Loucy (cell line): ENCODE data around the gene AP1M2.

Source experiments
- H2AFZ ChIP-seq: fragments of 200-600 bp; sonication (generic); 2 replicates; pipeline ENCODE4 v1.6.0; 2016; ENCODE audit warnings: antibody characterized with exemption, mild to moderate bottlenecking, low read length, moderate library complexity
- H3F3A ChIP-seq: fragments of 200-600 bp; 2 replicates; pipeline ENCODE4 v1.6.0; 2016; ENCODE audit warnings: antibody characterized with exemption, low read depth, mild to moderate bottlenecking
- H3K27me3 ChIP-seq: fragments of 200-600 bp; sonication (generic); 2 replicates; pipeline ENCODE4 v1.6.1; 2014; ENCODE audit warnings: low read length, mild to moderate bottlenecking; ENCODE audit not compliant: insufficient read depth, poor library complexity, severe bottlenecking
- H3K36me3 ChIP-seq: fragments of 200-600 bp; sonication (generic); 2 replicates; pipeline ENCODE4 v1.6.1; 2016; ENCODE audit warnings: low read length; ENCODE audit not compliant: insufficient read depth
- H3K4me1 ChIP-seq: fragments of 200-600 bp; sonication (generic); 2 replicates; pipeline ENCODE4 v1.5.1; 2014; ENCODE audit warnings: low read length, mild to moderate bottlenecking; ENCODE audit not compliant: insufficient read depth, poor library complexity, severe bottlenecking
- H3K4me2 ChIP-seq: fragments of 200-600 bp; sonication (generic); 2 replicates; pipeline ENCODE4 v1.6.0; 2014; ENCODE audit warnings: antibody characterized with exemption, low read length, low read depth, mild to moderate bottlenecking; ENCODE audit not compliant: poor library complexity, severe bottlenecking
- H3K4me3 ChIP-seq: fragments of 200-600 bp; sonication (generic); 2 replicates; pipeline ENCODE4 v1.5.1; 2014; ENCODE audit warnings: low read length, mild to moderate bottlenecking, mixed read lengths; ENCODE audit not compliant: poor library complexity, severe bottlenecking
- H3K79me2 ChIP-seq: fragments of 200-600 bp; sonication (generic); 2 replicates; pipeline ENCODE4 v1.6.1; 2014; ENCODE audit warnings: low read length; ENCODE audit not compliant: insufficient read depth
- H3K9ac ChIP-seq: fragments of 200-600 bp; sonication (generic); 2 replicates; pipeline ENCODE4 v1.6.0; 2014; ENCODE audit warnings: mild to moderate bottlenecking, low read depth, low read length, moderate library complexity; ENCODE audit not compliant: poor library complexity, severe bottlenecking
- H3K9me2 ChIP-seq: fragments of 200-600 bp; sonication (generic); replicated peaks from 2 replicates; pipeline ENCODE4 v1.6.1; 2016; ENCODE audit warnings: low read depth, low read length, mixed read lengths
- H3K9me3 ChIP-seq: fragments of 200-600 bp; sonication (generic); 2 replicates; pipeline ENCODE4 v1.6.1; 2014; ENCODE audit warnings: mild to moderate bottlenecking, antibody characterized with exemption, low read length, low read depth; ENCODE audit not compliant: insufficient read depth
- H4K20me1 ChIP-seq: fragments of 200-600 bp; sonication (generic); 2 replicates; pipeline ENCODE4 v1.6.0; 2014; ENCODE audit warnings: antibody characterized with exemption, low read length, mild to moderate bottlenecking; ENCODE audit not compliant: insufficient read depth, poor library complexity, severe bottlenecking
- EZH2phosphoT487 ChIP-seq: fragments of 200-600 bp; IDR thresholded peaks from 2 replicates; pipeline ENCODE4 v1.6.1; 2018; ENCODE audit warnings: antibody characterized with exemption, mild to moderate bottlenecking, moderate library complexity, borderline replicate concordance
- TF ChIP-seq, protein P1 (sequence below): fragments of 200-600 bp; sonication (generic); conservative IDR thresholded peaks from 2 replicates; pipeline ENCODE4 v1.5.1; 2014; ENCODE audit warnings: mild to moderate bottlenecking, antibody characterized with exemption, low read length

The AP1M2 gene

GRCh38 chr19:10550336-10550735 lies 36.8 kb downstream of the AP1M2 start:
- Histone ChIP-seq H3K4me1 (peaks cover 55% of the 10 kb centered on the region), H3K36me3 (peaks cover 57% of the 10 kb centered on the region; the same call in 1 of the 2 replicates), H3K4me3 (no peak overlapping the region), H3K27me3 (no peaks in the 10 kb centered on the region), H3K9ac (no peak overlapping the region), H3K79me2 (peaks cover 66% of the 10 kb centered on the region), H3F3A (peaks cover 30% of the 10 kb centered on the region), H4K20me1 (peaks cover 7% of the 10 kb centered on the region), H3K4me2 (no peak overlapping the region), H3K9me3 (no peaks in the 10 kb centered on the region), H2AFZ (no peak overlapping the region), H3K9me2 (no peaks in the 10 kb centered on the region)
- TF ChIP-seq, protein P1, sequence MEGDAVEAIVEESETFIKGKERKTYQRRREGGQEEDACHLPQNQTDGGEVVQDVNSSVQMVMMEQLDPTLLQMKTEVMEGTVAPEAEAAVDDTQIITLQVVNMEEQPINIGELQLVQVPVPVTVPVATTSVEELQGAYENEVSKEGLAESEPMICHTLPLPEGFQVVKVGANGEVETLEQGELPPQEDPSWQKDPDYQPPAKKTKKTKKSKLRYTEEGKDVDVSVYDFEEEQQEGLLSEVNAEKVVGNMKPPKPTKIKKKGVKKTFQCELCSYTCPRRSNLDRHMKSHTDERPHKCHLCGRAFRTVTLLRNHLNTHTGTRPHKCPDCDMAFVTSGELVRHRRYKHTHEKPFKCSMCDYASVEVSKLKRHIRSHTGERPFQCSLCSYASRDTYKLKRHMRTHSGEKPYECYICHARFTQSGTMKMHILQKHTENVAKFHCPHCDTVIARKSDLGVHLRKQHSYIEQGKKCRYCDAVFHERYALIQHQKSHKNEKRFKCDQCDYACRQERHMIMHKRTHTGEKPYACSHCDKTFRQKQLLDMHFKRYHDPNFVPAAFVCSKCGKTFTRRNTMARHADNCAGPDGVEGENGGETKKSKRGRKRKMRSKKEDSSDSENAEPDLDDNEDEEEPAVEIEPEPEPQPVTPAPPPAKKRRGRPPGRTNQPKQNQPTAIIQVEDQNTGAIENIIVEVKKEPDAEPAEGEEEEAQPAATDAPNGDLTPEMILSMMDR: no peak
- no peak for TF ChIP-seq EZH2phosphoT487

- H3K4me3 ChIP-seq: no peak overlapping the region
- H4K20me1 ChIP-seq: peaks cover 12% of the 10 kb centered on the region
- no peak overlapping the region for H2AFZ ChIP-seq
- TF ChIP-seq EZH2phosphoT487: no peak
- TF ChIP-seq, protein P1: no peak
- no peaks in the 10 kb centered on the region for H3K9me3 ChIP-seq
- no peaks in the 10 kb centered on the region for H3K9me2 ChIP-seq
- H3K4me2 ChIP-seq: no peak overlapping the region
- H3K4me1 ChIP-seq: peaks cover 49% of the 10 kb centered on the region
- H3K36me3 ChIP-seq: peaks cover 54% of the 10 kb centered on the region; the same call in 1 of the 2 replicates
- no peak overlapping the region for H3K9ac ChIP-seq
- H3K79me2 ChIP-seq: peaks cover 68% of the 10 kb centered on the region
- no peaks in the 10 kb centered on the region for H3K27me3 ChIP-seq
- H3F3A ChIP-seq: peaks cover 24% of the 10 kb centered on the region
These were observed 37.4 kb downstream of the AP1M2 start for GRCh38 chr19:10549733-10550132.

DNA sequence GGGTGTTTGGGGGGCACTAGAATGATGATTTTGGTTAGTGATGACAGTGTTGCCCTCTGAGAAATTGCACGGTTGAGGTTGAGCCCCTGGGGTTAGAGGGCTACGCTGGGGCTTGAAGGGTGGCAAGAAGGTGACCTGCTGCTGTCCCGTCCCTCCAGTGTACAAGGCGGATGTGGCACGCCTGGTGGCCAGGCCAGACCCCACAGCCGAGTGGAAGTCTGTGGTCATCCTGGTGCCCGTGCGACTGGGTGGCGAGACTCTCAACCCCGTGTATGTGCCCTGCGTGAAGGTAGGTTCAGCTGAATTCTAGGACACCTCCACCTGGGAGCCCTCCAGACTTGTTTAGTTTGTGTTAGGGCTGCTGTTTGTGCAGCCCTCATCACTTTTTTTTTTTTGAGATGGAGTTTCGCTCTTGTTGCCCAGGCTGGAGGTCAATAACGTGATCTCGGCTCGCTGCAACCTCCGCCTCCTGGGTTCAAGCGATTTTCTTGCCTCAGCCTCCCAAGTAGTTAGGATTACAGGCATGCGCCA lies 38.3 kb downstream of the AP1M2 start:
- H3K4me3 ChIP-seq: no peak overlapping the region
- H3K4me1 ChIP-seq: peaks cover 44% of the 10 kb centered on the region
- H4K20me1 ChIP-seq: peaks cover 20% of the 10 kb centered on the region
- no peak overlapping the region for H3K9ac ChIP-seq
- no peak overlapping the region for H2AFZ ChIP-seq
- H3F3A ChIP-seq: peaks cover 19% of the 10 kb centered on the region
- H3K27me3 ChIP-seq: peaks cover 6% of the 10 kb centered on the region
- peaks cover 53% of the 10 kb centered on the region; the same call in 1 of the 2 replicates for H3K36me3 ChIP-seq
- TF ChIP-seq EZH2phosphoT487: no peak
- TF ChIP-seq, protein P1: no peak
- H3K9me3 ChIP-seq: no peaks in the 10 kb centered on the region
- H3K9me2 ChIP-seq: no peaks in the 10 kb centered on the region
- peaks cover 77% of the 10 kb centered on the region for H3K79me2 ChIP-seq
- no peak overlapping the region for H3K4me2 ChIP-seq
